Measurements from ENCODE around the gene SKA2.
"Not testable (repeated sequence)": the region's sequence is repeated elsewhere in the genome, so short reads cannot be mapped to it uniquely, and the experiment has no call there.

SKA2 gene

DNA sequence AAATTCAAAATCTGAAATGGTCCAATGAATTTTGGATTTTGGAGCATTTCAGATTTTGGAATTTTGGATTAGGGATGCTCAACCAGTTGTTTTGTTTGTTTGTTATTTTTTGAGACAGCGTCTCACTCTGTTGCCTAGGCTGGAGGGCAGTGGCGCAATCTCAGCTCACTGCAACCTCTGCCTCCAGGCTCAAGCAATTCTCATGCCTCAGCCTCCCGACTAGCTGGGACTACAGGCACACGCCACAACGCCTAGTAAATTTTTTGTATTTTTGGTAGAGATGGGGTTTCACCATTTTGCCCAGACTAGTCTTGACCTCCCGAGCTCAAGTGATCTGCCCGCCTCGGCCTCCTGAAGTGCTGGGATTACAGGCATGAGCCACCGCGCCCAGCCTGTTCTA, 16.6 kb downstream of the SKA2 start:
- not testable (repeated sequence) for H3K9me3 Mint-ChIP-seq; H3K36me3 Mint-ChIP-seq; ATAC-seq (ENCODE audit: low read depth); H3K27me3 Mint-ChIP-seq; H3K4me3 Mint-ChIP-seq; H3K27ac Mint-ChIP-seq; DNase-seq (ENCODE audit: low spot score in 2 of 2); H3K4me1 Mint-ChIP-seq

DNA sequence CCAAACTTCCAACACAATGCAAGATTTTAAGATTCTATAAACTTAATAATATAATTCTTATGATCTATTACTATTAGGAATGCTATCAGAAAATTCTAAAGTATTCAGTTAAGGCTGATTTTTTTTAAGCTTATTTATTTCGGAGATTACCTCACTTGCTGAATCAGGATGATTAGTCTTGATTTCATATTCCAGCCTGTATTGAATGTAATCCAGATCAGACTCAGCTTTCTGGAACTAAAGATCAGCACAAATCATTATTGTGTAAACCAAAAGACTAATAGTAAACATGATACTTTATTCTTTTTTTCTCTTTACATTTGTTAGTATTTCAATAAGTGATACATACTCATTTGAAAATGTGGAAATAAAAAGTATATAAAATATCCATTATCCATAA, 23.9 kb downstream of the SKA2 start:
- Mint-ChIP-seq H3K36me3 (peaks cover 6% of the 10 kb centered on the region), H3K4me3 (no peak overlapping the region), H3K27me3 (no peaks in the 10 kb centered on the region), H3K9me3 (no peaks in the 10 kb centered on the region), H3K4me1 (peaks cover 2% of the 10 kb centered on the region), H3K27ac (no peak overlapping the region)
- ATAC-seq (ENCODE audit: low read depth) (no peak), DNase-seq (ENCODE audit: low spot score in 2 of 2) (no peak)

DNA sequence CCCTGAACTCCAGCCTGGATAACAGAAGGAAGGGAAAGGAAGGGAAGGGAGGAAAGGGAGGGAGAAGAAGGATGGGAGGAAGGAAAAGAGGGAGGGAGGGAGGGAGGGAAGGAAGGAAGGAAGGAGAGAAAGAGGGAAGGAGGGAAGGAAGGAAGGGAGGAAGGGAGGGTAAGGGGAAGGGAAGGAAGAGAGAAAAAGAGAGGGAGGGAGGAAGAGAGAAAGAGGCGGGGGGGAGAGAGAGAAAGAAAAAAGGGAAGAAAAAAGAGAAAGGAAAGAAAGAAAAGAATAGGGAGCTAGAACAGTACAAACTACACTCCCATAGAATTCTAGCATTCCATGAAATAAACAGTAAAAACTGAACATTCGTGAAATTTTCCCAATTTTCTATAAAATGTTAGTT, 25.2 kb downstream of the SKA2 start:
- Mint-ChIP-seq H3K4me1 (peaks cover 2% of the 10 kb centered on the region), H3K27me3 (no peaks in the 10 kb centered on the region), H3K4me3 (no peak overlapping the region), H3K9me3 (no peaks in the 10 kb centered on the region), H3K36me3 (peaks cover 6% of the 10 kb centered on the region), H3K27ac (no peak overlapping the region)
- no peak for DNase-seq (ENCODE audit: low spot score in 2 of 2)
- no peak for ATAC-seq (ENCODE audit: low read depth)

DNA sequence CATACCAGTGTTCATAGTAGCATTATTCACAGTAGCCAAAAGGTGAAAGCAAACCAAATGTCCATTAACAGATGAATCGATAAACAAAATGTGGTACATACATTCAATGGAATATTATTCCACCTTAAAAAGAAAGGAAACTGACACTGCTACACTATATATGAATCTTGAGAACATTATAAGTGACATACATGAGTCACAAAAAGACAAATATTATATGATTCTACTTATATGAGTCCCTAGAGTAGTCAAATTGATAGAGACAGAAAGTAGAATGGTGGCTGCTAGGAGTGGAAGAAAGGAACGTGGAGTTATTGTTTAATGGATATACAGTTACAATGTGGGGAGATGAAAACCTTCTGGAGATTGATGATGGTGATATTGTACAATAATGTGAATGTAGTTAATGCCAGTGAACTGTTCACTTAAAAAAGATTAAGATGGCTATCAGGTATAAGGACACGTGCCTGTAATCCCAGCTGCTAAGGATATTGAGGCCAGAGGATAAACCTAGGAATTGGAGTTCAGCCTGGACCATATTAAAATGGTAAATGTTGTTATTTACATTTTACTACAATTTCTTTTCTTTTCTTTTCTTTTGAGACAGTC, 28.1 kb downstream of the SKA2 start:
- no peak for DNase-seq (ENCODE audit: low spot score in 2 of 2)
- Mint-ChIP-seq H3K9me3 (no peaks in the 10 kb centered on the region), H3K27me3 (no peaks in the 10 kb centered on the region), H3K4me3 (no peak overlapping the region), H3K36me3 (peaks cover 6% of the 10 kb centered on the region), H3K4me1 (peaks cover 5% of the 10 kb centered on the region), H3K27ac (no peak overlapping the region)
- no peak for ATAC-seq (ENCODE audit: low read depth)

DNA sequence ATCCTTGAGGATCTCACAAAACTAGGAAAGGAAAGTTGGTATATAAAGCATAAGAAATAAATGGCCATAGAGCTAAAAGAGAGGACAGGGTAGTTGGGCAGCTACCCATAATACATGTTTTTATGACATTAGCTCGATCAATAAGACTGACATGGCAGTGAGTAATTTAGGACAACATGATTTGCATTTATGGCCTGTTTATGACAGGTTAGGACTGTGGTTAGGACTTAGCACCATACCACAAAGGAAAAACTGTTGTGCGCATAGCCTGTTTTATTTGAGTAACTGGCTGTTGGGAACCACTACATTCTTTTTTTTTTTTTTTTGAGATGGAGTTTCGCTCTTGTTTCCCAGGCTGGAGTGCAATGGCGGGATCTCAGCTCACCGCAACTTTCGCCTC, 30.3 kb downstream of the SKA2 start:
- DNase-seq (ENCODE audit: low spot score in 2 of 2): no peak
- H3K4me3 Mint-ChIP-seq: no peak overlapping the region
- H3K27ac Mint-ChIP-seq: no peak overlapping the region
- no peaks in the 10 kb centered on the region for H3K9me3 Mint-ChIP-seq
- peaks cover 8% of the 10 kb centered on the region for H3K36me3 Mint-ChIP-seq
- no peak for ATAC-seq (ENCODE audit: low read depth)
- H3K27me3 Mint-ChIP-seq: no peaks in the 10 kb centered on the region
- peaks cover 5% of the 10 kb centered on the region for H3K4me1 Mint-ChIP-seq

DNA sequence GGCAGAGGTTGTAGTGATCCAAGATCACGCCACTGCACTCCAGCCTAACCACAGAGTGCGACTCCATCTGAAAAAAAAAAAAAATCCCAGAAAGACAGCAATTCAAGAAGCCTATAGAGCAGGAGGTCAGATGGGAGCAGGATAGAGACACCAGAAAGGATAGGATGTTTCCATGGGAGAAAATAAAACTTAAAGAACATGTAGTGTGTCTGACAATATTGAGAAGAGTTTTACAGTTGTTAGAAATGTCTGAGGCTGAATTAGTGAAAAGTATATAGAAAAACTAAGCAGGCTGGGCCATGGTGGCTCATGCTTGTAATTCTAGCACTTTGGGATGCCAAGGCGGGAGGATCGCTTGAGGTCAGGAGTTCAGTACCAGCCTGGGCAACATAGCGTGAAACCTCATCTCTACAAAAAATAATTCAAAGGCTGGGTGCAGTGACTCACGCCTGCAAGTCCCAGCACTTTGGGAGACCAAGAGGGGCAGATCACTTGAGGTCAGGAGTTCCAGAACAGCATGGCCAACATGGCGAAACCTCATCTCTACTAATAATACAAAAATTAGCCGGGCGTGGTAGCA, 33.0 kb downstream of the SKA2 start:
- Mint-ChIP-seq H3K9me3 (no peaks in the 10 kb centered on the region), H3K36me3 (peaks cover 12% of the 10 kb centered on the region), H3K27ac (peak overlapping the region; percentile 60), H3K27me3 (no peaks in the 10 kb centered on the region), H3K4me1 (peaks cover 3% of the 10 kb centered on the region), H3K4me3 (no peak overlapping the region)
- no peak for DNase-seq (ENCODE audit: low spot score in 2 of 2)
- ATAC-seq (ENCODE audit: low read depth): no peak

DNA sequence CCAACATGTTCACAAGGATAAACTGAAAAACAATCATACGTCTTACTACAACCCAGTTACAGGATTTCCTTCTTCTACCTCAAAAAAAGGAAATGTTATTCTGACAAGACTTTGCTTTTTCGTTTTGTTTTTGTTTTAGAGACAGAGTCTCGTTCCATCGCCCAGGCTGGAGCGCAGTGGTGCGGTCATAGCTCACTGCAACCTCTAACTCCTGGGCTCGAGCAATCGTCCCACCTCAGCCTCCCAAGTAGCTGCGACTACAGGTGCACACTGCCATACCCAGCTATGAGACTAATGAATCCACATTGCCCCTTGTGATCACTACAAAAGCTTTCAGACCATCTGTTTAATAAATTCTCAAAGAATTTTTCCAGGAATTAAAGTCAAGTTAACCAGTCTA, 39.5 kb downstream of the SKA2 start:
- Mint-ChIP-seq H3K4me3 (no peak overlapping the region), H3K36me3 (peaks cover 14% of the 10 kb centered on the region), H3K4me1 (peaks cover 3% of the 10 kb centered on the region), H3K27ac (no peak overlapping the region), H3K27me3 (no peaks in the 10 kb centered on the region), H3K9me3 (no peaks in the 10 kb centered on the region)
- ATAC-seq (ENCODE audit: low read depth): no peak
- DNase-seq (ENCODE audit: low spot score in 2 of 2): no peak

DNA sequence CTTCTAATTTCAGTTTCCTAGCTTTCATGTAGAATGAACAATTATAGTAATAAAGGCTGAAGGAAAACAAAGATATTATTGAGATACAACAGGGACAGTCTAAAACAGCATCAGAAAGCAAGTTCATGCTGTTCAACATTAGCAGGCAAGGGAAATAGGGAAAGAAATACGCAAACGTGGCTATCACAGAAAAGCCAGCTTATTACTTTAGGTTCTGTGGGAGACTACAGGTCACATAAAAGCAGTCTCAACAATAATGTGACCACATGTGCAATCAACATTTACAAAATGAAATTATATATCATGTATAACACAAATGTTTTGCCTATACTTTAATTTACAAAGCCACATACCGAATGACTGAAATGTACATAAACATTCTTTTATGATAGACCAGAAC, 43.4 kb downstream of the SKA2 start:
- no peak for ATAC-seq (ENCODE audit: low read depth)
- no peak for DNase-seq (ENCODE audit: low spot score in 2 of 2)

DNA sequence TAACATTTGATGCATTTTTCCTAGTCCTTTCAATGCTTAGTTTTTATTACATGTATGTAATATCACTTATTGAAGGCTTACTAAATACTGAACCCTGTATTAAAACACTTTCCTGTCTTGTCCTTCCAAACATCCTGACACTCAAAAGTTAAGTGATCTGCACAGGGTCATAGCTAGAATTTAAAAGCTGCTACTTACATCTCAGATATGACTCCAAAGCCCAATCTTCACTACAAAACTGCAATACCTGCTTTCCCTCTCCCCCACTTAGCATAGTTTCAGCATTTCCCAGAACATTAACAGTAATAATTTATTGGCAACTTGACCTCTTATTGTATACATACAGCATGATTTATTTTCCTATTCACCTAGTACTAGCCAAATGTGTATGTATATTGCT, 44.0 kb downstream of the SKA2 start:
- Mint-ChIP-seq H3K36me3 (peaks cover 6% of the 10 kb centered on the region), H3K27ac (no peak overlapping the region), H3K4me1 (peaks cover 7% of the 10 kb centered on the region), H3K4me3 (no peak overlapping the region), H3K27me3 (no peaks in the 10 kb centered on the region), H3K9me3 (no peaks in the 10 kb centered on the region)
- ATAC-seq (ENCODE audit: low read depth) (no peak), DNase-seq (ENCODE audit: low spot score in 2 of 2) (no peak)

More for the DNA sequence above, 43.4 kb downstream of the SKA2 start:
- no peaks in the 10 kb centered on the region for H3K27me3 Mint-ChIP-seq
- H3K36me3 Mint-ChIP-seq: peaks cover 6% of the 10 kb centered on the region
- H3K4me1 Mint-ChIP-seq: peaks cover 6% of the 10 kb centered on the region
- no peaks in the 10 kb centered on the region for H3K9me3 Mint-ChIP-seq
- peak overlapping the region; percentile 17 for H3K27ac Mint-ChIP-seq
- no peak overlapping the region for H3K4me3 Mint-ChIP-seq

DNA sequence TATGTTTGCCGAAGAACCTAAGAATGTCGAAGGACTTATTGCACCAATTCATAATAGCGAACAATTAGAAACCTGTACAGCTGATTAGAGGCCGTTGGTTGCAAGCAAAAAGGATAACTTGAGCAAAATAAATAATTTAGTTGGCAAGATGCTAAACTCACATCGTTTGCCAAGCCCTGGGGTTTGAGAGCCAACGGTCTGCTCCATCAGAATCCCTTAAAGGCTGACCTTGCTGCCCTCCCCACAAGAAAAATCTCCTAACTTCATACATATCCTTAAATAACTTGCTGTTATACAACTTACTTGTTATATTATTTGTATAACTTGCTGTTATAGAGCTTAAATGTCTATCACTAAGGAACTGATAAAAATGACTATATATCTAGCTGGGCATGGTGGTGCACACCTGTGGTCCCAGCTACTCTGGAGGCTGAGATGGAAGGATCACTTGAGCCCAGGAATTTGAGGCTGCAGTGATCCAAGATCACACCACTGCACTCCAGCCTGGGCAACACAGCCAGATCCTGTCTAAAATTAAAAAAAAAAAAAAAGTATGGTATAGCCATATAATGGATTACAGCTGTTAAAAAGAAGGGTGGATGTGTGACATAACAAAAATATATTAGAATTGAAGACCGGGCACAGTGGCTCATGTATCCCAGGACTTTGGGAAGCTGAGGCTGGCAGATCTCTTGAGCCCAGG, 46.4 kb downstream of the SKA2 start:
- Mint-ChIP-seq H3K27me3 (no peaks in the 10 kb centered on the region), H3K27ac (no peak overlapping the region), H3K36me3 (peaks cover 6% of the 10 kb centered on the region), H3K4me3 (no peak overlapping the region), H3K4me1 (peaks cover 13% of the 10 kb centered on the region), H3K9me3 (no peaks in the 10 kb centered on the region)
- DNase-seq (ENCODE audit: low spot score in 2 of 2) (no peak), ATAC-seq (ENCODE audit: low read depth) (no peak)

DNA sequence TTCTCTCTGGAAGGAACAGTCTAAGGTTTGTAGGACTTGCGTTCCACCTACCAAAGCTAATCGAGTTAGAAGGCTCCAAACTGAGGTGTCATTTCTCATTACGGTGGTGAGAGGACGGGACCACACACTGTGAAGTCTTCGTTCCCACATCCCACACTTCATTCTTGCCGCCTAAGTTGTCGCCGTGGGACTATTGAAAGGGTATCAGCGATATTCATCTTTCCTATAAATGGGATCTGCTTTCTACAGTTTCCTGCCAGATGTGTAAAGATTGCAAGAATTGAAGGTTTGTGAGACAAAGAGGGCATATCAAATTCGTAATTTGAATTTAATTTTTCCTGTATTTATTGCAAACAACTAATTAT, 47.7 kb downstream of the SKA2 start:
- H3K4me1 Mint-ChIP-seq: peaks cover 13% of the 10 kb centered on the region
- peak overlapping the region; percentile 91 for H3K4me3 Mint-ChIP-seq
- no peak overlapping the region for H3K27ac Mint-ChIP-seq
- no peaks in the 10 kb centered on the region for H3K27me3 Mint-ChIP-seq
- DNase-seq (ENCODE audit: low spot score in 2 of 2) (no peak), ATAC-seq (ENCODE audit: low read depth) (no peak)
- peaks cover 6% of the 10 kb centered on the region for H3K36me3 Mint-ChIP-seq
- no peaks in the 10 kb centered on the region for H3K9me3 Mint-ChIP-seq

- Mint-ChIP-seq H3K4me3 (peak within 1 kb of the TSS; percentile 91), H3K27ac (peak within 1 kb of the TSS; percentile 86), H3K9me3 (no peaks in the 10 kb centered on the region), H3K36me3 (peaks cover 8% of the 10 kb centered on the region), H3K4me1 (peaks cover 13% of the 10 kb centered on the region), H3K27me3 (no peaks in the 10 kb centered on the region)
- peak; percentile 95 to 99 for DNase-seq (ENCODE audit: low spot score in 2 of 2)
- peak; percentile 92 for ATAC-seq (ENCODE audit: low read depth)
These were observed 48.3 kb downstream of the SKA2 start, which contains the start of gene TRIM37 for GRCh38 chr17:59106463-59107305. TRIM37 (minus strand) TSS chr17:59106880; CDS start chr17:59106461, 419 bp downstream.

DNA sequence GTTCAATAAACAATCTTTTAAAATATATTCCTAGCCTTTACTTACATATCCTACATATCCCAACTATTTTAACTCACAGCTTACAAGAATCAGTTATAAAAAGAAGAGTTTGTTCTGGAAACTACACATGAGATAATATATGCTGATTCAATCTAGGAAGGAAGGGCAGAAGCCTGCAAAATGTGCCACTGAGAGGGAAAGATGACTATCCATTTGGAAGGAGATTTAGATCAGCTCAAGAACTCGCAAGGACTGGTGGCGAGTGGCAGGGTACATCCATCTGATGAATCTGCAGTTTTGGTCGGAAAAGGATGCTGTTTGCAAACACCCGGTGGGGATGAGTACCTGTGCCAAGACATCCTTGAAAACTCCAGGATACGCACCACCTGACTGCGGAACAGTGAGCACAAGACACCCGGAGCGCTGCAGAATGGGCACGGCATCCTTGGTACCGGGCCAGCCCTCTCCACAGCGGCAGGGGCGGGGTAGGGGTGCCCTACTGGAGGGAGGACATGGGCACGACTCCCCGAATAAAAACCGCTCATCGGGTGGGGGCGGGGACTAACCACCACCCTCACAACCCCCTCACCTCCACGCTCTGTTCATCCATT, 49.0 kb downstream of the SKA2 start:
- H3K36me3 Mint-ChIP-seq: peaks cover 6% of the 10 kb centered on the region
- H3K27ac Mint-ChIP-seq: peak overlapping the region; percentile 86
- H3K9me3 Mint-ChIP-seq: no peaks in the 10 kb centered on the region
- ATAC-seq (ENCODE audit: low read depth): peak; percentile 45
- peak in 1 of 2 donors; percentile 53 for DNase-seq (ENCODE audit: low spot score in 2 of 2)
- peak overlapping the region; percentile 91 for H3K4me3 Mint-ChIP-seq
- H3K4me1 Mint-ChIP-seq: peaks cover 11% of the 10 kb centered on the region
- no peaks in the 10 kb centered on the region for H3K27me3 Mint-ChIP-seq

GRCh38 chr17:59101178-59101577, 53.8 kb downstream of the SKA2 start:
- H3K9me3 Mint-ChIP-seq: no peaks in the 10 kb centered on the region
- ATAC-seq (ENCODE audit: low read depth): no peak
- peaks cover 7% of the 10 kb centered on the region for H3K4me1 Mint-ChIP-seq
- DNase-seq (ENCODE audit: low spot score in 2 of 2): no peak
- no peaks in the 10 kb centered on the region for H3K27me3 Mint-ChIP-seq
- peaks cover 21% of the 10 kb centered on the region for H3K36me3 Mint-ChIP-seq
- H3K27ac Mint-ChIP-seq: no peak overlapping the region
- H3K4me3 Mint-ChIP-seq: no peak overlapping the region
